Stimulated activated CD8-positive, alpha-beta memory T cell treated with anti-CD3 and anti-CD28 coated beads, Interleukin-12 subunit alpha, Interleukin-12 subunit beta, amount 100 ng/mL, for 24 hours (primary cell): ENCODE results near the gene CMSS1.

ENCODE experiments used
- DNase-seq: peaks from one replicate; pipeline ENCODE4 v3.0.0-alpha.2; 2020; ENCODE audit errors: extremely low read depth

CMSS1 gene

DNA sequence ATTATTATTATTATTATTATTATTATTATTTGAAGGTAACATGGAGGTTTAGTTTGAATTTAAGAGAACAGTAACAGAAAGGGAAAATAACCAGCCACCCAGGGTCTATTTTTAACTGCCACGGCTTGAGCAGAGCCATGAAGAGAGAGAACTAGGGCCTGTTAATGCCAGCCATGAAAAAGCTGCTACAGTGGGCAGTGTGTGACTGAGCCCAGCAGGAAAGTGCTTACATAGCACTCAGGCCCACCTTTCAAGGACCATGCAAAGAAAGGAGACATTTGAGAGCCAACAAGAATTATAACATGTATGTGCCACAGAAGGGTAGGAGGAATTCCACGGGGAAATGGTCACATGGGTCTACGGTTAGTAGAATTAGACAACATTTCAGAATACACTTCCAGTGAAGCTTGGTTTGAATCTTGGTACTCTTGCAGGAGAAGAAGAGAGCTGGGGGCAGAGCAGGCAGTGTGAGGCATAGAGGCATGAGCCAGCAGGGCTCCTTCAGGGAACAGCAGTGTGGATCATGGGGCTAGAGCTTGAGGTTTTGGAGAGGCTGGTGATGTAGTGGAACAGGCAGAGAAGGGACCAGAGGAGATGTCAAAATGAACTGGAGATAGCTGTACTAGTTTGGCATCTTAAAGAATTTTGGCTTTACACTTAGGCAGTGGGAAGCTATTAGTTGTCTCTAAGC, 140.7 kb downstream of the CMSS1 start:
- DNase-seq: no peak

- no peak for DNase-seq
Observed at GRCh38 chr3:99960123-99960878, 142.6 kb downstream of the CMSS1 start.

- DNase-seq: no peak
Observed at GRCh38 chr3:99960941-99961340, 143.3 kb downstream of the CMSS1 start.

- no peak for DNase-seq
Observed at GRCh38 chr3:99961756-99962515, 144.3 kb downstream of the CMSS1 start.

DNA sequence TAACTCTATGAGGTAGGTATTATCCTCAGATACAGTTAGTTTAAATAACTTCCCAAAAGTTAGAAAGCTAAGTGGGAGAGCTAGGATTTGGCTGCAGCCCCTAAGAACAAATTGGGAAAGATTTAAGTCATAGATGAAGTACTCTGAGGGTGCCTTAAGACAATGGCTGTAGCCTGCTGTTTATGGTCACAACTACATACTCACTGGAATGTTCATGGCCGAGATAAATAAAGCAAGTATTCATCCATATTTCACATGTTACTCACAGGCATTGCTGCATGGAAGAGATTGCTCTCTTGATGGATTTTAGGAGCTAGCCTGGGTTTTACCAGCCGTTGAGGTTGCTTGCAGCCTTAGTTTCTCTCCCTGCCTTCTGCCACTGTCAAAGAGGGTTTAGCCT, 145.0 kb downstream of the CMSS1 start:
- no peak for DNase-seq

DNA sequence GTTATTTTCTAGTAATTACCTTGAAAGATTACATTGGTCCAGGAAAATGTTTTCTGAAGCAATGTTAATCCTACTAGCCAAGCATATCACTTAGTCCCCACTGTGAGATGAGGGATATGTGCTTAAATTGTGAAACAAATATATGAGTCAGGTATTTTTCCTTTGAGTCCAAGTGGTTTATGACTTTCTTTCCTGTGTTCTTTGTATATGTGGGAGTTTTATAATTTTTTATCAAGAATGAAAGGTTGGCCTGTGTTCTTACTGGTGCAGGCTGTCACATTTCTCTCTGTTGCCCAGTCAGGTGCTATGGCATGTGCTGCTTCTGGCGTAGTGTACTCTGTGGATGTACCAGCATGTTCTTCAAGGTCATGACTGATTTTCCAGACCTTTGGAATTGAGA, 147.4 kb downstream of the CMSS1 start:
- DNase-seq: no peak

- no peak for DNase-seq
Observed at GRCh38 chr3:99965681-99966408, 148.2 kb downstream of the CMSS1 start.

DNA sequence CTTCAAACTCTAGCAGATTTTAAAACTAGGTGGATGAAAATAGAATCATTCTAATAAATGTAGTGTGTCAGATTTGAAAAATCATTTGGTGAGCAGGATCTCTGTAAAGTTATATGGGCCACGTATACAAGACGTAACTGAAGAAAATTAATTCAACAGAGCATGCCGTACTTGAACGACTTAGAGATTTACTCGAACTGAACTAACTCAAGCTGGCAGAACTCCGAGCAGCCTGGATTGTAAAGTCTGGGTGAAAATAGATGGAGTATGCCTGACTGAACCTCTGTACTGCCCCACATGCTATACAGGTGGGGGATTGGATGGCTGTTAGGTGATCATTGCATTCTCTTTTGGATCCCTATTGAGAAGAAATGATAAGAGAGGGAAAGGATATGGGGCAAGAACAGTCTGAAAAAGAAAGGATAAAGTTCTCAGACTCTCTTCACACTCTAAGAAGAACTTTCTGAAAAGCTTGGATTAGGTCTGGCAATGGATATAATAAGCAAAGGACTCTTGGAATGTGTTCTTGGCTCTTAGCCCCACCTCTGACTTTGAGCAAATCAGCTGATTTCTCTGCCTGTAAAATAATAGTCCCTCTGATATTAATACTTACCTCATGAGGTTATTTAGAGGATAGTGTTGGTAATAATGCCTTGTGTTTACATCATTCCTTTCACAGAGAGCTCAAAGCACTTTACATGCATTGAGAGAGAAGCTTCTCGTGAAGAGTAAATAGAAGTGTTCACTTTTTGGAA, 149.2 kb downstream of the CMSS1 start:
- no peak for DNase-seq

DNA sequence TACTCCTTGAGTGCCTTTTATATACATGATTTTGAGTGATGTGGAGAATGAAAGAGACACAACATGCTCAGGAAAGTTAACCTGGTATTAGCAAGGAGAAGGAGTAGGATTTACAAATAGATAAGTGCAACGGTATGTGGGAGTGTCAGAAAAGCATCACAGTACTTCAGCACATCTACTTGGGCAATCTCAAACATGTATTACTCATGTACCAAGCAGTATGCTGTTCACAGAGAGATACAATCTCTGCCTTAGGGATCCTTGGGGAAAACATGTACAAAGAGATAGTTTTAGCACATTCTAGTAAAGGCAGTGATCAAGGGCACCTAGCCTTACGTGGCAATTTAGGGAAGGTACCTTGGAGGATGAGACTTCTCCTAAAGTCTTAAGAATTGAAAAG, 150.1 kb downstream of the CMSS1 start:
- DNase-seq: no peak

DNA sequence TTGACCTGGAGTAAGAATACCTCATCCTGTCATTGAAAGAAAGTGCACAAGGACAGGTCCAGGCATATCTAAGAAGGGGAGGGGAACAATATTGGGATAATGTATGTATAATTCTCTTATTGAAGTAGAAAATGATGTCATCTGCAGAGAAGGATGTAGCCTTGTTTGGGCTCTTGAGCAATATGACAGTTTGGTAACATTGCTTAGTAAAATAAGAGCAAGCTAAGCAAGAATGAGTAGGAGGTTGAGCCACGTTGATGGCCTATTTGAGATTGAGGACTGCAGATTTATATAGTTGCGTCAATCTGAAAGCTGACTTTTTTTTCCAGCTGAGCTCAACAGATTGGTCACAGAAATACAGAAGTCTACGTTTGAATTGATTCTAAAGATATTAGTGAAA, 151.5 kb downstream of the CMSS1 start:
- no peak for DNase-seq

DNA sequence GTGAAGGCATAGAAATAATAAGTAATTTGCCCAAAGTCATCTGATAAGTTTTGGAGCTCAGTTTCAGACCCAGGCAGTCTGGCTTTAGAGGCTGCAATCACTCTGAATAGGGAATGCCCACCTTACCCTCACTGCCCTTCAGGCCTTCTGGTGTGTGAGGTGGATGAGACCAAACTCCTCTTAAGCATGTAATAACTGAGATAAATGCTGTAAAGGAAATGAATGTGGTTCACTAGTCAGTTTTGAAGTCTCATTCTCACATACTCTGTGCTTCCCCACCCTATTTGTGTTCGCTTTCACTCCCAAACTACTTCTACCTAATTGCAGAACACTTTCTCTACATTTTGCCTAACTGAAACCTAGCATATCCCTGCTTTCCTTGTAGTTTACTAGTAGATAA, 152.5 kb downstream of the CMSS1 start:
- DNase-seq: no peak

DNA sequence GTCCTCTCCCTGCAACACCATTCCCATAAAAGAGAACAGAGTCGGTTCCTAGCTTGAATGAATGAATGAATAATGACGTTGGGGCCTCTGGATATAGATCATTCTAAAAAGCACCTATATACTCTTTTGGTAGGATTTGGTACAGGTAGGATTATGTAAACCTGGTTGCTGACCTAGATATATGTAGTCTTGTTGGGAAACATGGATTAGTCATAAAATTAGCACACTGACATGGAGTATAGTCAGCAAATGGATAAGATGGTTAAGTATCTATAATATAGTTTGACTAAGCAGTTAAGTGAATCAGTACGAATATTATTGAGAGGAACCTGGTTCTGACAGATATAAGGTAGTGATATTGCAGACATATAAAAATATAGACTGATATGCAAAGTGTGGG, 154.1 kb downstream of the CMSS1 start:
- DNase-seq: no peak

GRCh38 chr3:99972380-99973104, 154.9 kb downstream of the CMSS1 start:
- DNase-seq: no peak

DNA sequence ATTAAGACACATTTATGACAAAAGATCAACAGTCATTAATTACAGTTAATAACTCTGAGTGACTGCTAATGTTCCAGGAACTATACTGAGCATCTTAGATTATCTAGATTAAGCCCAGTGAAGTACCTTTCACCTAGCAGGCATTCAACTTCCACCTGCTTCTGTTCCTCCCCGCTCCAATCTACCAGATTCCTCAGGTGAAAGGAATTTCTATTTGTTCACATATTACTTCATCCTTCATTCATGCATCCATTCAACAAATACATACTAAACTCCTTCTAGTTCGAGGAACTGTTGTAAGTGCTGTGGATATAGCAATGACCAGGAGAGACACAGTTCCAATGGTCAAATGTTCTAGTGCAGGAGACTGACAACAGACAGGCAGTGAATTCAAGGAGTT, 157.3 kb downstream of the CMSS1 start:
- DNase-seq: no peak

DNA sequence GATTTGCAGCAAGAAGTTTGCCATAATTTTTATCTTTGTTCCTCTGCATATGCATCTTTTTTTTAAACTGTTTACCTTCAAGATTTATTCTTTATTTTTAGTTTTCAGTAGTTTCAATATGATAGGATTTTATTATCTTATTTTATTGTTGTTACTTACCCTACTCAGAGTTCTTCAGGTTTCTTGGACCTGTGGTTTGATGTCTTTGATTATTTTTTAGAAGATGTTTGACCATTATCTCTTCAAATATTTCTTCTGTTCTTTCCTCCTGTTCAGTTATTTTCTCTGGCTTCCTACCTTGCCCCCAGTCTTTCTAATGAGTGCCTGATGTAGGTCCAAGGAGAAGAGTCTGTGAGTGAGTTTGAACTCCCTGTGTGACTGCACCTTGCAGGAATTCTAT, 158.9 kb downstream of the CMSS1 start:
- DNase-seq: no peak

GRCh38 chr3:99978221-99978620, 160.6 kb downstream of the CMSS1 start:
- DNase-seq: no peak

DNA sequence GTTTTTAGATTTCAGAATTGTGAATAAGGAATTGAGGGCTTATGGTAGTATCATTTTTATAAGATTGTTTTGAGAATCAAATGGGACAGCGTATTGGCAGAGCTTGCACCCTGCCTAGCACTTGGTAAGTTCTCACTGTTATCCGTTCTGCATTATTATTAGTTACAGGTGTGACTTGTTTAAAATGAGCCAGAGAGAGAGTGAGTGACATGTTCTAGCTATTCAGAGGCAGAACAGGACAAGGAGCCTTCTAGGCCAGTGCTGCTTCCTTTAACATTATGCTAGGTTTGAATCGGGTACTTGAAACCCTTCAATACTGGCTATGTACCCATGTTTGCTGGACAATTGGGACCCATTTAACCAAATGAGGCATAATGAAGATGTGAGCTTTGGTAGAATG, 162.9 kb downstream of the CMSS1 start:
- DNase-seq: no peak

DNA sequence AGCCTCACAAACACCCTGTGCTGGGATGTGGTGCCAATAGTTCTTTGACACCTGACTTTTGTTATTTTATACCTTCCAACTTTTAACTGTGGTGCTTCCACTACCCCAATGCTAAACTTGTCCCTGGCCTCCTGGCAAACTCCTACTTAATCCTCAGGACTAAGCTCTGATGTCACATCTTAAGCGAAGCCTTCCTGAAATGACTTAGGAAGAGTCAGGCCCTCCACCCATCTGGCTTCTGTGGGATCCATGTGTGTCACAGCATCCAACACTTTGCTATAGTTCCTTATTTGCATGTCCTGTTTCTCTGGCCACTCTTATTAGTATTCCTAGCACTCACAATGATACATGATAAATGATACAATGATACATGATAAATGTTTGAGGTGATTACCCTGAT, 163.5 kb downstream of the CMSS1 start:
- DNase-seq: no peak

DNA sequence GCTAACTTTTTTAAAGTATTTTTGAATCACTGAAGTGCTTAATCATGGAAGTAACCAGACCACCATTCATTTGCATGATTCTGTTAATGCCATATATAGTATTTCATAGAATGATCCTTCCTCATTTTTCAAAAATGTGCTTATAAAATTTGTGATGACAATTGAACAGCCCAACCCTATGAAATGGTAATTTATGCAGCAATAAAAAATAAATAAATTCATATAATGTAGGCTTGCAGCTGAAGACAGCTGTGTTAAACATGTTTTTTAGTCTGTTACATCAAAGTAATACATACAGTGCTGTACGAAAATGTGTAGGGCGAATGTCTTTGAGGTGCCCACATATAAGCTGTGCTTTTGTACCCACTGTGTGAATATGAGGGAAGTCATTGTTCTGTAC, 165.0 kb downstream of the CMSS1 start:
- no peak for DNase-seq

GRCh38 chr3:99984139-99984538, 166.5 kb downstream of the CMSS1 start:
- DNase-seq: no peak

DNA sequence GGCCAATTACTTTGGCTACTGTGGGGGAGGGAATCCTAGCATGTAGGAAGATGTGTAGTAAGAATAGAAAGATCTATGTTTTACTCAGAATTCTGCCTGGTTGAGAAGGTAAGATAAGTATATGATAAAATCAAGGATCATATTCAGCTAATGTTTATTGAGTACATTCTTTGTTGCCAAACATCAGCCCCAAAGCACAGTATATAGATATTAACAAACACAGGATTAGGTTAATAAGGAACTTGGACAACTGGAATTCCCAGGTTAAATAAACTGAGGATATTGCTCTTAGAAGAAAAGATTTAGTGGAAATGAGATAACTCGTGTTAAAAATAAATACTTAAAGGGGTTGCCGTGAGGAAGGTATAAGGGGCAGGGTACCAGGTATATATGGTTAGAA, 167.0 kb downstream of the CMSS1 start:
- no peak for DNase-seq
